IPS-18c (cell line): ENCODE measurements around the gene ASB8.
"Not testable (repeated sequence)": the region's sequence is repeated elsewhere in the genome, so short reads cannot be mapped to it uniquely, and the experiment has no call there.

Source experiments
- H3K4me3 ChIP-seq: 2 replicates; pipeline ENCODE4 v1.7.0; 2013; ENCODE audit warnings: low read depth, mild to moderate bottlenecking, low read length, moderate library complexity; ENCODE audit not compliant: insufficient read depth
- H3K9me3 ChIP-seq: one replicate; pipeline ENCODE4 v1.6.1; 2013; ENCODE audit warnings: mild to moderate bottlenecking, low read length, moderate library complexity; ENCODE audit not compliant: control insufficient read depth, insufficient read depth

ASB8 gene

DNA sequence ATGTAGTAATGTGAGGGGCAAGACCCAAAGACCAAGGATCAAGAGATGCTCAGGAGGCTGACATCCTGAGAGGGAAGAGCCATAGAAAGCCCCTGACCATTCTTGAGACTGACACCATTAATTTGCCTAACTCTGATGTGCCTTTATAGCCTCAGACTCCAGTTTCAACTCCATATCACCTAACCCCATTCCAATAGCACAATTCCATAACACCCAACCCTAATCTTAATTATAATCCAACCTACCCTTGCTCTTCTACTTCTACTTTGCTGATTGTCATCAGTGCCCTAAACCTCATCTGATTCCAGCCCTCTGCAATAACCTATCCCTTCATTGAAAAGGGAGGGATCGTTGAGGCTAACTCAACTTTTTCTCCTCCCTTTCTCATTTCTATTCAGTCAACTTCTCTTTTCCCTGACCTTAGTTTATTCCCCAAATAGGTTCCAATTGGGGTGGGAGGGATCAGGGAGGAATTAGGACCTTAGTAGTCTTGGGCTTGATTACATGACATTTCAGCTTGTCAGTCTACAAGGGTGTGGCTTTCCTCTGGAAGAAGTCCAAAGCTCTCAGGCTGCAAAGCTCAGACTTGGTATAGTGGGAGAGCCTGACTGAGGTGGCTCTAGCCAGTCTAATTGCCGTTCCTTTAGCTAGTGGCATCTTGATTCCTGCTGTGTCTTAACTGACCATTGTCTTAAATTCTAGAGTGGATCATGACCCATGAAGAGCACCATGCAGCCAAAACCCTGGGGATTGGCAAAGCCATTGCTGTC, 35.1 kb downstream of the ASB8 start:
- Histone ChIP-seq H3K4me3 (no peak overlapping the region), H3K9me3 (no peaks in the 10 kb centered on the region)

GRCh38 chr12:48121522-48121921, 35.8 kb downstream of the ASB8 start:
- no peak overlapping the region for H3K4me3 ChIP-seq

GRCh38 chr12:48119834-48120195, 37.5 kb downstream of the ASB8 start:
- Histone ChIP-seq H3K4me3 (peak overlapping the region; percentile 85), H3K9me3 (no peaks in the 10 kb centered on the region)

More at GRCh38 chr12:48121522-48121921, 35.8 kb downstream of the ASB8 start:
- H3K9me3 ChIP-seq = no peaks in the 10 kb centered on the region

- Histone ChIP-seq H3K4me3 (peak within 1 kb of the TSS; percentile 85), H3K9me3 (no peaks in the 10 kb centered on the region)
Observed at GRCh38 chr12:48119078-48119833, 38.1 kb downstream of the ASB8 start, which contains the start of gene PFKM. TSS of gene PFKM (plus strand) at chr12:48119364. CDS start at chr12:48122775, 3,411 bp downstream.

GRCh38 chr12:48118284-48118871, 38.9 kb downstream of the ASB8 start:
- Histone ChIP-seq H3K9me3 (no peaks in the 10 kb centered on the region), H3K4me3 (peak overlapping the region; percentile 34; the same call in 1 of the 2 replicates)

DNA sequence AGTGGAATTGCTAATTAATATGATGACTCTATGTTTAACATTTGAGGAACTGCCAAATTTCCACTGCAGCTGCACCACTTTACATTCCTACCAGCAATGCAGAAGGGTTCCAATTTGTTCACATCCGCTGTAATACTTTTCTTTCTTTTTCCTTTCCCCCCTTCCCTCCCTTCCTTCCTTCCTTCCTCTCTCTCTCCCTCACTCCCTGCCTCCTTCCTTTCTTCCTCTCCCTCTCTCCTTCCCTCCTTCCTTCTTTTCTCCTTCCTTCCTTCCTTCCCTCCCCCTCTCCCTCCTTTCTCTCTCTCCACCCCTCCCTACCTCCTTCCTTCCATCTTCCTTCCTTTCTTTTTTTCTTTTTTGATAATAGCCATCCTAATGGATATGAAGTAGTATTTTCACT, 41.4 kb downstream of the ASB8 start:
- Histone ChIP-seq H3K4me3 (no peak overlapping the region), H3K9me3 (no peaks in the 10 kb centered on the region)

DNA sequence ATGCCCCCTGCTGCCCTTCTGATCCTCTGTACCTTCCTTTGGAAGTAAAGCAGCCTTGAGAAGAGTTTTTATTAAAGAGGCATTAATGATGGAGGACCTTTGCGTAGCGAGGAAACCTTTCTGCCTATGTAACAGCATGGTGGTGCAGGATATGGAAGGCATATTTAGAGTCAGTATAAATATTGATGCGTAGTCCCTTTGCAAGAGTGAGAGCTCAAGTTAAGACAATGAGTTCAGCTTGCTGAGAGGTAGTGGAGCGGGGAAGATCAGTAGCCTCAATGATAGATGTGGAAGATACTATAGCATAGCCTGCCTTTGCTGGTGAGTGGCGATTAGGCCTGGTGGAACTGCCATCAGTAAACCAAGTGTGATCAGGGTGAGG, 46.0 kb downstream of the ASB8 start:
- not testable (repeated sequence) for H3K4me3 ChIP-seq, H3K9me3 ChIP-seq

- no peak overlapping the region for H3K4me3 ChIP-seq
- no peaks in the 10 kb centered on the region for H3K9me3 ChIP-seq
Observed at GRCh38 chr12:48110691-48111311, 46.5 kb downstream of the ASB8 start.

- Histone ChIP-seq H3K9me3 (no peaks in the 10 kb centered on the region), H3K4me3 (no peak overlapping the region)
Observed at GRCh38 chr12:48109424-48109823, 47.9 kb downstream of the ASB8 start.

- H3K9me3 ChIP-seq = no peaks in the 10 kb centered on the region
- peak overlapping the region; percentile 86 for H3K4me3 ChIP-seq
Observed at GRCh38 chr12:48106681-48107613, 50.4 kb downstream of the ASB8 start.

- H3K4me3 ChIP-seq = peak within 1 kb of the TSS; percentile 86
- no peaks in the 10 kb centered on the region for H3K9me3 ChIP-seq
Observed at GRCh38 chr12:48105867-48106680, 51.2 kb downstream of the ASB8 start, which contains the start of gene SENP1. TSS of gene SENP1 (minus strand) at chr12:48106079. CDS start at chr12:48101472, 4,607 bp downstream.

- H3K9me3 ChIP-seq = no peaks in the 10 kb centered on the region
- H3K4me3 ChIP-seq = peak overlapping the region; percentile 86
Observed at GRCh38 chr12:48105321-48105866, 51.9 kb downstream of the ASB8 start.

DNA sequence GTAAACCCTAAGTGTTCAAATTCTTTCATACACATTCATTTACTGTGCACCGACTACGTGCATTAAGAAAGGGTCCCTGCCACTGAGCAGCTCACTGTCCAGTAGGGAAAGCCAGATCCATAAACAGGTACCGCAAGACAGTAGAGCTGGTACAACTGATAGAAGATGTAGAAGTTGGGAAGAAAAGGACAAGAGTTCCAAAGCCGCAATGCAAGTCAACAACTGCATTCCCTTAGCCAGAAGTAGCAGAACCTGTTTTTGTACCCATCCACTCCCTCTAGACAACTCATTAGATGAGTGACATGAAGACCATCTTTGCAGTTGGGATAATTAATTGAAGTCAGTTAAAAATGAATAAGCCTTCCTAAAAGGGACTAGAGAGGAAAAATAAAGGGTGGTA, 52.8 kb downstream of the ASB8 start:
- H3K9me3 ChIP-seq = no peaks in the 10 kb centered on the region
- no peak overlapping the region for H3K4me3 ChIP-seq
